GM21390 (cell line): ENCODE data around the gene FGF3.

ENCODE experiments used
- ATAC-seq: cut with Tn5 transposase; IDR thresholded peaks from one replicate; pipeline ENCODE4 v1.9.1; 2021; ENCODE audit not compliant: unreplicated experiment

FGF3 gene

GRCh38 chr11:69804769-69805508 is 14.3 kb downstream of the FGF3 start:
- no peak for ATAC-seq

GRCh38 chr11:69803604-69804218 is 15.5 kb downstream of the FGF3 start:
- no peak for ATAC-seq

GRCh38 chr11:69803022-69803421 is 16.2 kb downstream of the FGF3 start:
- ATAC-seq, result no peak

GRCh38 chr11:69802590-69802989 is 16.6 kb downstream of the FGF3 start:
- ATAC-seq, result no peak

GRCh38 chr11:69801513-69802335 is 17.5 kb downstream of the FGF3 start:
- no peak for ATAC-seq

- no peak for ATAC-seq
These were observed 18.9 kb downstream of the FGF3 start for GRCh38 chr11:69800278-69800677.

- no peak for ATAC-seq
These were observed 19.6 kb downstream of the FGF3 start for GRCh38 chr11:69799582-69799981.

GRCh38 chr11:69799097-69799496 is 20.1 kb downstream of the FGF3 start:
- ATAC-seq, result no peak

- ATAC-seq, result no peak
These were observed 21.3 kb downstream of the FGF3 start for GRCh38 chr11:69797737-69798528.

- no peak for ATAC-seq
These were observed 22.1 kb downstream of the FGF3 start for GRCh38 chr11:69797156-69797555.

GRCh38 chr11:69796063-69796462 is 23.2 kb downstream of the FGF3 start:
- no peak for ATAC-seq

- ATAC-seq, result no peak
These were observed 27.7 kb downstream of the FGF3 start for GRCh38 chr11:69791276-69792180.

GRCh38 chr11:69788956-69789355 is 30.3 kb downstream of the FGF3 start:
- ATAC-seq, result no peak

GRCh38 chr11:69787906-69788305 is 31.3 kb downstream of the FGF3 start:
- no peak for ATAC-seq

- ATAC-seq, result no peak
These were observed 31.8 kb downstream of the FGF3 start for GRCh38 chr11:69787457-69787856.

GRCh38 chr11:69781241-69781640 is 38.0 kb downstream of the FGF3 start:
- ATAC-seq, result no peak

- no peak for ATAC-seq
These were observed 40.8 kb downstream of the FGF3 start for GRCh38 chr11:69778373-69778772.

GRCh38 chr11:69775163-69775755 is 44.0 kb downstream of the FGF3 start, which contains the start of gene FGF4:
FGF4 (minus strand) TSS chr11:69775341; CDS start chr11:69775084, 257 bp downstream.
- ATAC-seq, result no peak

GRCh38 chr11:69774354-69775162 is 44.7 kb downstream of the FGF3 start:
- ATAC-seq, result no peak
